AG04450 (cell line): ENCODE data around the gene IFT88. TPM values are rescaled to one million over a fixed set of nuclear protein-coding genes. Genes with fewer than 3 reads are reported as not detected.
A peak's percentile ranks its signal among the peaks of the same experiment; 100 is the strongest.
"Not testable (repeated sequence)": the region's sequence is repeated elsewhere in the genome, so short reads cannot be mapped to it uniquely, and the experiment has no call there.

Experiments used
- CTCF ChIA-PET: fragments of 300-600, 350-600 bp; formaldehyde crosslinking; extraction: SDS; loops from one replicate; lab custom pipeline; 2022; ENCODE audit warnings: antibody characterized with exemption, inconsistent platforms; lab: Charles Lee
- POLR2A ChIA-PET: fragments of 350-600 bp; formaldehyde crosslinking; extraction: SDS; loops from one replicate; lab custom pipeline; 2021; ENCODE audit warnings: antibody characterized with exemption, inconsistent platforms; lab: Yijun Ruan, JAX
- DNase-seq: peaks from one replicate; pipeline ENCODE4 v3.0.0-alpha.2; 2011; ENCODE audit warnings: low read depth, low spot score
- H3K27ac ChIP-seq: one replicate; pipeline ENCODE4 v1.5.1; 2012; ENCODE audit warnings: low read depth, low read length, control low read depth
- H3K27me3 ChIP-seq: one replicate; pipeline ENCODE4 v1.6.0; 2012; ENCODE audit warnings: low read length; ENCODE audit not compliant: control insufficient read depth, insufficient read depth
- H3K4me3 ChIP-seq: 2 replicates; pipeline ENCODE4 v1.5.1; 2011; ENCODE audit warnings: mild to moderate bottlenecking, low read depth, low read length, control low read depth
- H3K9me3 ChIP-seq: 2 replicates; pipeline ENCODE4 v1.5.1; 2012; ENCODE audit warnings: low read length; ENCODE audit not compliant: control insufficient read depth, insufficient read depth
- polyA plus RNA-seq: library from polyadenylated mRNA; depleted of rRNA; stranded (reverse); fragments of >200 nt; gene quantifications from 2 replicates; pipeline ENCODE4 v1.2.3, GENCODE V29; 2011
- TF ChIP-seq, protein P1 (sequence below): IDR thresholded peaks from 2 replicates; pipeline ENCODE4 v1.5.1; 2011; ENCODE audit warnings: low read depth, low read length, control low read depth, inconsistent platforms

The IFT88 gene
- polyA plus RNA-seq, 1 experiment = 15.8 TPM

DNA sequence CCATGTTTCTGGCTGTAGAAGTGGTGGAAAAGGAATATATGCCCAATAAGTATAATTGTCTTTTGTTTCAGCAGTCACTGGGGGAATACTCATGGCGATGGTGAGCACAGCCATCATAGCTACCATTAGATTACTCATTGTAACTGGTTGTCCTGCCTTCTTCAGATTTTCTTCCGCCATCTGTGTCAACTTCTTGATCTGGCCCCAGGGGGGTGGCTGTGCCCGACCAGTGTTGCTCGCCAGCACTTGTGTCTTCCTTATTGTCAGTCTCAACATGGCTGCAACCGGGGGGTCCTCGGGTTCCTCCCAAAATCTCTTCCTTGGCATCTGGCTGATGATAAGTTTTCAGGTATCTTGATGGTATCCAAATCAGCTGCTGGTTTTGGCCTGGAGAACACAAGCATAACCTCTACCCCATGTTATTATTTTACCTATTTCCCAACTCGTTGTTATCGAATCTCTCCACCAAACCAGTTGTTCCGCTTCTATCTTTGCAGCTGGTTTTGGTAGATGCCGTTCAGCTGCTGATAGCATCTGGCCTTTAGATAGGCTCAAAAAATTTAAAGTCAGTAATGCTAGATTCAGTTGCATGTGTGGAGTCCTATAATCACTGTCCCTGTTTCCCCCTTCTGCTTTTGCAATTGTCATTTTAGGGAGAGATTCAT lies 113.6 kb downstream of the IFT88 start:
- H3K9me3 ChIP-seq = no peaks in the 10 kb centered on the region; the same call in 1 of the 2 replicates
- H3K27me3 ChIP-seq = no peaks in the 10 kb centered on the region
- ChIA-PET CTCF (interaction anchor here (1.0 to 1.1 kb wide), 2 partner anchors 24 to 186 kb away, joined by 3 read pairs; partner anchors contain the start of gene IL17D), POLR2A (no interaction called here)
- H3K4me3 ChIP-seq = no peak overlapping the region
- no peak overlapping the region for H3K27ac ChIP-seq
- DNase-seq = no peak
- TF ChIP-seq, protein P1, sequence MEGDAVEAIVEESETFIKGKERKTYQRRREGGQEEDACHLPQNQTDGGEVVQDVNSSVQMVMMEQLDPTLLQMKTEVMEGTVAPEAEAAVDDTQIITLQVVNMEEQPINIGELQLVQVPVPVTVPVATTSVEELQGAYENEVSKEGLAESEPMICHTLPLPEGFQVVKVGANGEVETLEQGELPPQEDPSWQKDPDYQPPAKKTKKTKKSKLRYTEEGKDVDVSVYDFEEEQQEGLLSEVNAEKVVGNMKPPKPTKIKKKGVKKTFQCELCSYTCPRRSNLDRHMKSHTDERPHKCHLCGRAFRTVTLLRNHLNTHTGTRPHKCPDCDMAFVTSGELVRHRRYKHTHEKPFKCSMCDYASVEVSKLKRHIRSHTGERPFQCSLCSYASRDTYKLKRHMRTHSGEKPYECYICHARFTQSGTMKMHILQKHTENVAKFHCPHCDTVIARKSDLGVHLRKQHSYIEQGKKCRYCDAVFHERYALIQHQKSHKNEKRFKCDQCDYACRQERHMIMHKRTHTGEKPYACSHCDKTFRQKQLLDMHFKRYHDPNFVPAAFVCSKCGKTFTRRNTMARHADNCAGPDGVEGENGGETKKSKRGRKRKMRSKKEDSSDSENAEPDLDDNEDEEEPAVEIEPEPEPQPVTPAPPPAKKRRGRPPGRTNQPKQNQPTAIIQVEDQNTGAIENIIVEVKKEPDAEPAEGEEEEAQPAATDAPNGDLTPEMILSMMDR = no peak

DNA sequence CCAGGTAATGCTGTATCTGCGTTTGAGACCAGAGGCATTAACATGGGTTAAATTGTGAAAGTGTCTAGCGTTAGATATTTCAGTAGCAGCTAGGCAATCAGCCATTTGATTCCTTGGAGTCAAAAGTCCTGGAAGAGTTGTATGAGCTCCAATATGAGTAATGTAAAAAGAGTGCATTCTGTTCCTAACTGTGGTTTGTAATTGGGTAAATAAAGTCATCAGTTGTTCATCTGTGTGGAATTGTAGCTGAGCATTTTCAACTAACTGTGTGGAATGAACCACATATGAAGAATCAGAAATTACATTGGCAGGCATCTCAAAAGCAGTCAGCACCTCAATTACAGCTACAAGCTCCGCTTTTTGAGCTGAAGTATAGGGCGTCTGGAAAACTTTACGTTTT lies 114.5 kb downstream of the IFT88 start:
- POLR2A ChIA-PET, H3K9me3 ChIP-seq, H3K27ac ChIP-seq, H3K4me3 ChIP-seq, H3K27me3 ChIP-seq: not testable (repeated sequence)
- CTCF ChIA-PET = interaction anchor here (1.0 to 1.3 kb wide), 3 partner anchors 21 to 187 kb away, joined by 3 read pairs; partner anchors contain the start of gene IL17D
- peak; percentile 33 for DNase-seq

DNA sequence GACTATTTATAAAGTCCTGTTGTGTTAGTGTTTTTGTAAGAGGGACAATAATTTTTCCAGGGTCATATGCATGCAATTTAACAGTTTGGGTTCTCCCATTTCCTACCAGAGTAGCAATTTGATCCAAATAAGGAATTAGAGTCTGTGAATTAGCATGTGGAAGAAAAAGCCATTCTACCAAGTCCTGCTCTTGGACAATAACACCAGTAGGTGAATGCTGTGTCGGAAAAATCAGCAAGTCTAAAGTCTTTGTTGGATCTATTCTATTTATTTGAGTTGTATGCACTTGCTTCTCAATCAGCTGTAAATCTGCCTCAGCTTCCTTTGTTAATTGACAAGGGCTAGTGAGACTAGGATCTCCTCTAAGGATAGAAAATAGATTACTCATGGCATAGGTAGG lies 115.1 kb downstream of the IFT88 start:
- no peaks in the 10 kb centered on the region; the same call in 1 of the 2 replicates for H3K9me3 ChIP-seq
- CTCF ChIA-PET = interaction anchor here (1.2 to 1.3 kb wide), 2 partner anchors 21 to 22 kb away, joined by 3 read pairs; partner anchors contain the start of gene IL17D
- no peak for DNase-seq
- POLR2A ChIA-PET = no interaction called here
- TF ChIP-seq, protein P1 = no peak
- no peak overlapping the region for H3K27ac ChIP-seq
- H3K27me3 ChIP-seq = no peaks in the 10 kb centered on the region
- no peak overlapping the region for H3K4me3 ChIP-seq

DNA sequence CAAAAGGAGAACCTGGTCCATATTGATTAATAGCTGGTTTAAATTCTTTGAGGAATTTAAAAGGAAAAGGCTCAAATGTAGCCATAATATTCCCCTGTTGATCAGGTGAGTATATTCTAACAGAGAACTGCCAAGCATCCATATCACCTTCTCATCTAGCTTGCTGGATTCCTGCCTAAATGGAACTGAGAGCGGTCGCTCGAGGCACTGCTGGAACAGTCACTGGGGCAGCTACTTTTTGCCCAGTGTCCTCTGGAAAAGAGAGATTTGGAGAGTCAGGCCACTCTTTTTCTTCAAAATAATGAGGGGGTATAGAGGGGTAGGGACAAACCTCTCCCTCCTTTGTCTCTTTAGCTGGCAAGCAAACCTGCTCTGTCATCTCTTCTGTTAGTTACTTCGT lies 117.1 kb downstream of the IFT88 start:
- DNase-seq = no peak
- no peaks in the 10 kb centered on the region for H3K27me3 ChIP-seq
- ChIA-PET POLR2A (no interaction called here), CTCF (no interaction called here)
- no peaks in the 10 kb centered on the region; the same call in 1 of the 2 replicates for H3K9me3 ChIP-seq
- H3K4me3 ChIP-seq = no peak overlapping the region
- TF ChIP-seq, protein P1 = no peak
- H3K27ac ChIP-seq = no peak overlapping the region

DNA sequence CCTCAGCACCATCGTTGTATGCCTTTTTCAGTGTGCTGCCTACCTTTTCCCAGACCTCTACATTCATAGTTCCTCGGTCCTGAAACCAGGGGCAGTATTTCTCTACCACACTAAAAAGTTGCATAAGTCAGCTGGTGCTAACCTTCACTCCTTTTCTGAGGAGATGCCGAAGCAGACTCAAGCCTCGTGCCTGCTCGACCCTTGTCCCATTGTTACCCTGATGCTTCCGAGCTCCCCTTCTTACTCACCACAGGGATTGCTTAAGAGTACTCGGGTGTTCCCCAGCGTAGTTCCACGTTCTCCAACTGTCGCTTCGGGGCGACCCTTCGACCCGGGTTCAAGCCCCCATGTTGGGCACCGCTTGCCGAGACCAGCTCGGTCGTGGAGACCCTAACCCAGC lies 117.6 kb downstream of the IFT88 start:
- POLR2A ChIA-PET = no interaction called here
- Histone ChIP-seq H3K9me3 (no peaks in the 10 kb centered on the region; the same call in 1 of the 2 replicates), H3K4me3 (no peak overlapping the region), H3K27ac (no peak overlapping the region), H3K27me3 (no peaks in the 10 kb centered on the region)
- CTCF ChIA-PET = no interaction called here
- TF ChIP-seq, protein P1 = no peak
- DNase-seq = no peak
